Neuronal stem cell (in vitro differentiated cells): ENCODE measurements around the gene USP30.

ENCODE experiments used
- DNase-seq: peaks from one replicate; pipeline ENCODE4 v3.0.0-alpha.2; 2013; ENCODE audit warnings: low spot score
- H2AFZ ChIP-seq: one replicate; pipeline ENCODE4 v1.6.1; 2013; ENCODE audit warnings: mild to moderate bottlenecking, low read length, inconsistent platforms
- H2AK5ac ChIP-seq: 2 replicates; pipeline ENCODE4 v1.6.1; 2013; ENCODE audit warnings: low read depth, mild to moderate bottlenecking, inconsistent platforms, low read length, moderate library complexity, mixed read lengths
- H2BK120ac ChIP-seq: 2 replicates; pipeline ENCODE4 v1.6.1; 2013; ENCODE audit warnings: low read depth, mild to moderate bottlenecking, inconsistent platforms, low read length, moderate library complexity, mixed read lengths
- H2BK12ac ChIP-seq: one replicate; pipeline ENCODE4 v1.6.1; 2013; ENCODE audit warnings: low read length, inconsistent platforms
- H2BK15ac ChIP-seq: 2 replicates; pipeline ENCODE4 v1.6.1; 2013; ENCODE audit warnings: mild to moderate bottlenecking, low read length, inconsistent platforms, mixed read lengths
- H2BK5ac ChIP-seq: one replicate; pipeline ENCODE4 v1.6.1; 2013; ENCODE audit warnings: inconsistent platforms, mild to moderate bottlenecking, low read length, moderate library complexity
- H3K14ac ChIP-seq: one replicate; pipeline ENCODE4 v1.6.1; 2013; ENCODE audit warnings: low read length, inconsistent platforms
- H3K18ac ChIP-seq: 2 replicates; pipeline ENCODE4 v1.6.1; 2013; ENCODE audit warnings: low read length, inconsistent platforms
- H3K23ac ChIP-seq: 2 replicates; pipeline ENCODE4 v1.6.1; 2013; ENCODE audit warnings: low read depth, mild to moderate bottlenecking, mixed read lengths, low read length, inconsistent platforms; ENCODE audit not compliant: poor library complexity
- H3K27ac ChIP-seq: replicated peaks from 3 replicates; pipeline ENCODE4 v1.5.1; 2013; ENCODE audit warnings: low read length, inconsistent platforms
- H3K27me3 ChIP-seq, 3 experiments: 2 replicates each; pipeline ENCODE4 v1.6.1; 2013; ENCODE audit warnings: low read length in 3 of 3, mild to moderate bottlenecking in 2 of 3, inconsistent platforms in 1 of 3, low read depth in 1 of 3, mixed read lengths in 1 of 3, moderate library complexity in 1 of 3; ENCODE audit not compliant: control insufficient read depth in 3 of 3, insufficient read depth in 3 of 3
- H3K36me3 ChIP-seq, 2 donors: replicated peaks in 1 of 2; 2 replicates each; pipeline ENCODE4 v1.6.1; 2013; ENCODE audit warnings: low read length in 2 of 2; ENCODE audit not compliant: control insufficient read depth in 2 of 2, insufficient read depth in 2 of 2
- H3K4ac ChIP-seq: 2 replicates; pipeline ENCODE4 v1.6.1; 2013; ENCODE audit warnings: inconsistent platforms, mild to moderate bottlenecking, low read length, moderate library complexity
- H3K4me1 ChIP-seq, 2 donors: 1 replicate in 1 of 2; 2 replicates in 1 of 2; pipeline ENCODE4 v1.6.1; 2013; ENCODE audit warnings: low read length in 2 of 2, low read depth in 1 of 2; ENCODE audit not compliant: control insufficient read depth in 2 of 2, insufficient read depth in 1 of 2
- H3K4me2 ChIP-seq: one replicate; pipeline ENCODE4 v1.6.1; 2013; ENCODE audit warnings: mild to moderate bottlenecking, low read length, inconsistent platforms; ENCODE audit not compliant: insufficient read depth, poor library complexity, severe bottlenecking
- H3K4me3 ChIP-seq, 2 donors: 2 replicates each; pipeline ENCODE4 v1.5.1; 2013; ENCODE audit warnings: low read length in 2 of 2, mild to moderate bottlenecking in 2 of 2, inconsistent platforms in 1 of 2, moderate library complexity in 1 of 2
- H3K79me1 ChIP-seq: one replicate; pipeline ENCODE4 v1.6.1; 2013; ENCODE audit warnings: low read depth, mild to moderate bottlenecking, inconsistent platforms, low read length, moderate library complexity
- H3K9ac ChIP-seq: one replicate; pipeline ENCODE4 v1.6.1; 2013; ENCODE audit warnings: mild to moderate bottlenecking, low read depth, low read length, inconsistent platforms; ENCODE audit not compliant: poor library complexity
- H3K9me3 ChIP-seq, 2 donors: replicated peaks in 1 of 2; 2 replicates each; pipeline versions ENCODE3 to v1.6.1; 2013; ENCODE audit warnings: low read length in 2 of 2, mild to moderate bottlenecking in 2 of 2, inconsistent platforms in 1 of 2, low read depth in 1 of 2, mixed read lengths in 1 of 2, moderate library complexity in 1 of 2; ENCODE audit not compliant: control insufficient read depth in 2 of 2, insufficient read depth in 1 of 2
- H4K8ac ChIP-seq: one replicate; pipeline ENCODE4 v1.6.1; 2013; ENCODE audit warnings: low read depth, mild to moderate bottlenecking, inconsistent platforms, low read length, moderate library complexity
- H4K91ac ChIP-seq: one replicate; pipeline ENCODE4 v1.6.1; 2013; ENCODE audit warnings: low read length, low read depth, mild to moderate bottlenecking, inconsistent platforms; ENCODE audit not compliant: poor library complexity
- WGBS, 2 donors: extraction: QIAGEN DNeasy Blood & Tissue Kit; methylation state at CpG; one replicate each; pipeline ENCODE4 v1.1.7; 2013; ENCODE audit warnings: missing lambda C conversion rate in 2 of 2, mixed read lengths in 1 of 2; ENCODE audit not compliant: insufficient read length in 2 of 2, insufficient replicate concordance in 1 of 2; ENCODE audit errors: extremely low coverage in 2 of 2; 5-methylcytosine and 5-hydroxymethylcytosine counted together

The USP30 gene

DNA sequence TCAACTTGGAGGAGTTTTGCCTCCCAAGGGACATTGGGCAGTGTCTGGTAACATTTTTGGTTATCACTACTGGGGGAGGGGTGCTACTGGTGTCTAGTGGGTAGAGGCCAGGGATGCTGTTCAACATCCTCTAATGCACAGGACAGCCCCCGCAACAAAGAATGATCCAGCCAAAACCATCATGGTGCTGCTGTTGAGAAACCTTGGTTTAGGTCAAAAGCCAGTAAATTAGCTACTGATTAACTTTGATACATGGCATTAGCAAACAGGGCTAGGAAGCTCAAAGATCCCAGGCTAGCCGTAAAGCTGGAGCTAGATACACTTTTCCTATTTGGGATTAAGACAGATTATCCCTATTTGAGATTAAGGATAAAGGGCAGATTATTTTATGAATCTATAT is 32.0 kb downstream of the USP30 start:
- Histone ChIP-seq H3K23ac (no peak overlapping the region), H4K8ac (no peak overlapping the region), H3K4ac (no peak overlapping the region), H3K14ac (no peak overlapping the region), H3K9ac (no peak overlapping the region), H2AFZ (no peak overlapping the region), H3K9me3 (peaks cover 0 to 1% of the 10 kb centered on the region in 2 donors), H2BK15ac (no peak overlapping the region), H2BK120ac (no peak overlapping the region), H4K91ac (no peak overlapping the region), H3K4me2 (no peak overlapping the region), H3K36me3 (peaks cover 34 to 96% of the 10 kb centered on the region in 2 donors), H3K27me3 (no peaks in the 10 kb centered on the region), H3K4me1 (no peaks in the 10 kb centered on the region), H2BK12ac (no peak overlapping the region), H3K27ac (no peak overlapping the region), H3K4me3 (no peak overlapping the region), H2AK5ac (no peak overlapping the region), H3K18ac (no peak overlapping the region), H2BK5ac (no peak overlapping the region), H3K79me1 (no peaks in the 10 kb centered on the region)
- DNase-seq = no peak
- WGBS, 2 donors = no CpG with 5 or more reads among the region's 2 CpGs

- no peak overlapping the region for H3K14ac ChIP-seq
- H2AFZ ChIP-seq = no peak overlapping the region
- no peak overlapping the region for H2AK5ac ChIP-seq
- peak overlapping the region in 1 of 2 donors; percentile 16 for H3K4me3 ChIP-seq
- no peak overlapping the region for H3K18ac ChIP-seq
- no peak overlapping the region for H2BK5ac ChIP-seq
- no peak overlapping the region for H2BK12ac ChIP-seq
- H3K23ac ChIP-seq = no peak overlapping the region
- no peak overlapping the region for H3K4me2 ChIP-seq
- H3K27ac ChIP-seq = no peak overlapping the region
- peak overlapping the region; percentile 17 for H3K9ac ChIP-seq
- no peaks in the 10 kb centered on the region for H3K4me1 ChIP-seq
- no peak overlapping the region for H2BK120ac ChIP-seq
- H3K27me3 ChIP-seq = no peaks in the 10 kb centered on the region
- no peak overlapping the region for H4K91ac ChIP-seq
- H3K79me1 ChIP-seq = no peaks in the 10 kb centered on the region
- peaks cover 39 to 100% of the 10 kb centered on the region in 2 donors for H3K36me3 ChIP-seq
- DNase-seq = no peak
- no peak overlapping the region for H2BK15ac ChIP-seq
- no peak overlapping the region for H4K8ac ChIP-seq
- no CpG with 5 or more reads among the region's 11 CpGs for WGBS, 2 donors
- peaks cover 0 to 1% of the 10 kb centered on the region in 2 donors for H3K9me3 ChIP-seq
- H3K4ac ChIP-seq = no peak overlapping the region
These were observed 33.2 kb downstream of the USP30 start for GRCh38 chr12:109085590-109085989.

DNA sequence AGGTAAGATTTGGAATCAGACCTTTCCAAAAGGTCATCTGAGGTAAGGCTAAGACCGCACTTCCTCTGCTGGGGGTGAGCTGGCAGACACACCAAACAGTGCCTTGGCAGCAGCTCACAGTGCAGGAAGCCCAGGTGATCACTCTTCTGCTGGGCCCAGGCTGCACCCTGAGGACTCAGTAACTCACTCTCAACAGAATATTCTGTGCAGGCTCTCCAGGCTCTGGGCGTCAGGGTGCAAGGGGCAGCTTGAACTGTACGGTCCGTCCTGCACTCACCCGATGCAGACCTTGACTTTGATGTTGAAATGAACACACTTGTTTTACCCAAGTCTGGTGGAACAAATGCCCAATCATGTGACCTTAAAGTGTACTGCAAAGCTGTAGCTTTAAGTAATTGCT is 34.9 kb downstream of the USP30 start:
- no peak for DNase-seq

GRCh38 chr12:109088818-109089217 is 36.4 kb downstream of the USP30 start:
- Histone ChIP-seq H3K23ac (no peak overlapping the region), H2BK120ac (no peak overlapping the region), H3K4me2 (no peak overlapping the region), H3K27ac (no peak overlapping the region), H2AK5ac (no peak overlapping the region), H3K9me3 (peaks cover 1 to 7% of the 10 kb centered on the region in 2 donors), H3K79me1 (no peaks in the 10 kb centered on the region), H2BK15ac (no peak overlapping the region), H3K18ac (no peak overlapping the region), H2BK12ac (no peak overlapping the region), H3K36me3 (peaks cover 23 to 85% of the 10 kb centered on the region in 2 donors), H4K91ac (no peak overlapping the region), H3K4me3 (no peak overlapping the region), H2AFZ (no peak overlapping the region), H4K8ac (no peak overlapping the region), H3K27me3 (no peaks in the 10 kb centered on the region), H3K4me1 (peaks cover 9 to 10% of the 10 kb centered on the region in 2 donors), H2BK5ac (no peak overlapping the region), H3K9ac (no peak overlapping the region), H3K4ac (no peak overlapping the region), H3K14ac (no peak overlapping the region)
- DNase-seq = no peak
- WGBS, 2 donors = no CpG with 5 or more reads among the region's 6 CpGs

More for the DNA sequence above, 34.9 kb downstream of the USP30 start:
- H2BK15ac ChIP-seq = no peak overlapping the region
- H4K91ac ChIP-seq = no peak overlapping the region
- H3K14ac ChIP-seq = no peak overlapping the region
- no peak overlapping the region for H3K4me2 ChIP-seq
- no peaks in the 10 kb centered on the region for H3K27me3 ChIP-seq
- H3K9ac ChIP-seq = no peak overlapping the region
- peaks cover 33 to 98% of the 10 kb centered on the region in 2 donors for H3K36me3 ChIP-seq
- no peak overlapping the region for H2AFZ ChIP-seq
- no peak overlapping the region for H3K23ac ChIP-seq
- H2BK5ac ChIP-seq = no peak overlapping the region
- H2BK12ac ChIP-seq = no peak overlapping the region
- H3K9me3 ChIP-seq = peaks cover 1 to 4% of the 10 kb centered on the region in 2 donors
- H3K18ac ChIP-seq = no peak overlapping the region
- H2BK120ac ChIP-seq = no peak overlapping the region
- no CpG with 5 or more reads among the region's 5 CpGs for WGBS, 2 donors
- H3K4me1 ChIP-seq = peaks cover 2 to 3% of the 10 kb centered on the region in 2 donors
- H3K79me1 ChIP-seq = no peaks in the 10 kb centered on the region
- no peak overlapping the region for H3K4ac ChIP-seq
- H4K8ac ChIP-seq = no peak overlapping the region
- H3K4me3 ChIP-seq = no peak overlapping the region
- no peak overlapping the region for H2AK5ac ChIP-seq
- no peak overlapping the region for H3K27ac ChIP-seq
